Measurements from ENCODE around the gene RASGRF2. TPM values are rescaled to one million over a fixed set of nuclear protein-coding genes. Genes with fewer than 3 reads are reported as not detected.

Gene RASGRF2
- total and polyA plus RNA-seq, 9 of the 15 experiments (the other 6 are each of a cell fraction or from before 2014, with no cell fraction given): 0.01 to 0.22 (median 0.08) TPM; not detected in 2

GRCh38 chr5:81091199-81091598, 131.0 kb downstream of the RASGRF2 start:
- TF ChIP-seq HMBOX1 (IDR thresholded peaks at IDR 0.05) (no peak), BCL6 (CRISPR knock-in tag; IDR thresholded peaks at IDR 0.05) (no peak), ZNF444 (CRISPR knock-in tag; IDR thresholded peaks at IDR 0.05) (no peak), DEAF1 (CRISPR knock-in tag; IDR thresholded peaks at IDR 0.05) (no peak), SP1 (CRISPR knock-in tag; IDR thresholded peaks at IDR 0.05) (no peak), SREBF1 (IDR thresholded peaks at IDR 0.05; ENCODE audit: borderline replicate concordance, low read depth, low read length) (no peak), TBP (optimal IDR thresholded peaks at IDR 0.05; ENCODE audit: low read depth, low read length) (no peak), ZNF695 (CRISPR knock-in tag; IDR thresholded peaks at IDR 0.05) (no peak)
- H3K4me2 ChIP-seq (ENCODE audit: insufficient read depth, low read length): no peak overlapping the region
- no peak for ATAC-seq
- intact Hi-C loops (cut with micrococcal nuclease): no loop called here
- H3K9me1 ChIP-seq (ENCODE audit: control insufficient read depth, insufficient read depth, low read length): no peaks in the 10 kb centered on the region
- FAIRE-seq: no peak
- no peaks in the 10 kb centered on the region for H4K20me1 ChIP-seq (replicated peaks; ENCODE audit: control insufficient read depth, insufficient read depth, low read length)
- H3K9me3 ChIP-seq (replicated peaks; ENCODE audit: control insufficient read depth, insufficient read depth, low read depth, low read length): no peaks in the 10 kb centered on the region
- BruUV-seq (replicated peaks): no TSS peak
- H3K27me3 ChIP-seq (ENCODE audit: control insufficient read depth in 2 of 2, insufficient read depth in 2 of 2, low read length in 2 of 2): peaks cover 4 to 8% of the 10 kb centered on the region in 2 experiments; a peak in 3 of 5 replicates
- no peaks in the 10 kb centered on the region for H3K79me2 ChIP-seq (ENCODE audit: control insufficient read depth, insufficient read depth, low read length)
- 7% methylated on average over 3 of the region's 3 CpGs for WGBS (ENCODE audit: insufficient coverage, low coverage, missing lambda C conversion rate)
- H3K36me3 ChIP-seq (ENCODE audit: control insufficient read depth, insufficient read depth, low read length): no peaks in the 10 kb centered on the region
- H3K27ac ChIP-seq (ENCODE audit: extremely low read depth, low read depth, low read length): no peak overlapping the region
- no peak overlapping the region for H2AFZ ChIP-seq (ENCODE audit: low read depth, low read length)
- POLR2A ChIA-PET: no interaction called here
- no peak for DNase-seq (ENCODE audit: extremely low read depth in 1 of 4, low spot score in 3 of 4)
- H3K4me3 ChIP-seq: no peak overlapping the region
- in situ Hi-C loops (cut with MboI): no loop called here
- H3K9ac ChIP-seq (ENCODE audit: insufficient read depth in 1 of 2, low read depth in 2 of 2, low read length in 2 of 2): no peak overlapping the region
- peaks cover 2 to 7% of the 10 kb centered on the region in 2 experiments; a peak in 3 of 5 replicates for H3K4me1 ChIP-seq (replicated peaks in 1 of 2; ENCODE audit: control insufficient read depth in 2 of 2, insufficient read depth in 2 of 2, low read length in 2 of 2)
- CTCF ChIA-PET (ENCODE audit: low intra/inter-chr PET ratio): no interaction called here

Data from K562 (cell line).